Measurements from ENCODE around the gene MARK3.

MARK3 gene

DNA sequence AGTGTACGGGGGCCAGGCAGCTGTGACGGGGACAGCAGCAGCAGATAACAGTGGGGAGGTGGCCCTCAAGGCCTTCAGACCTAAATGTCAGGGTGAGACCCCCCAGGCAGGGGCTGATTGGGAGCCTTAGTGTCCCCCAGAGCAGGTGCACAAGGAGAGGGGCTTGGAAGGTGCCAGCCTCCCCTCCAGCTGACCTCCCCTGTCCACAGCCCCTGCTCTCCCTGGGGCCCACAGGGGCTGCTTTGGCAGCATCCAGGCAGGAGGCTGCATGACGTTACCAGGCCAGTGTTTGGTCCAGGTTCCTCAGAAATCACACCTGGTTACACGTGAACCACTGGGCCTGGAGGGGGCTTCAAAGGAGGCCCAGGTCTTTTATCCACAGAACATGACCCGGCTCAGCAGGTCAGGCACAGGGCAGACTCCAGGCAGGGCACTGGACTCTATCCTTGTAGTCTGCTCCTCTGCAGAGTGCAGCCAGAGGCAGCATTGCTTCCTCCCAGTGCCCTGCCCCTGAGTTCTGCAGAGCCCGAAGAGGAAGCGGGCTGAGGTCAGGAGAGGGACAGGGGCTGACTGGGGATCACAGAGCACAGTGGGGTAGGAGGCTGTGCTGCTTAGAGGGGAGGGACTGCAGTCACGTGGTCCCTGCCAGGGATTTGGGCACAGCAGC is 141.2 kb downstream of the MARK3 start:
- no peak for DNase-seq
- ATAC-seq = no peak

- DNase-seq (no peak), ATAC-seq (no peak)
Observed at GRCh38 chr14:103526914-103527248, 141.7 kb downstream of the MARK3 start.

- DNase-seq = peak; percentile 73
- peak; percentile 80 for ATAC-seq
Observed at GRCh38 chr14:103527408-103528145, 142.4 kb downstream of the MARK3 start.

DNA sequence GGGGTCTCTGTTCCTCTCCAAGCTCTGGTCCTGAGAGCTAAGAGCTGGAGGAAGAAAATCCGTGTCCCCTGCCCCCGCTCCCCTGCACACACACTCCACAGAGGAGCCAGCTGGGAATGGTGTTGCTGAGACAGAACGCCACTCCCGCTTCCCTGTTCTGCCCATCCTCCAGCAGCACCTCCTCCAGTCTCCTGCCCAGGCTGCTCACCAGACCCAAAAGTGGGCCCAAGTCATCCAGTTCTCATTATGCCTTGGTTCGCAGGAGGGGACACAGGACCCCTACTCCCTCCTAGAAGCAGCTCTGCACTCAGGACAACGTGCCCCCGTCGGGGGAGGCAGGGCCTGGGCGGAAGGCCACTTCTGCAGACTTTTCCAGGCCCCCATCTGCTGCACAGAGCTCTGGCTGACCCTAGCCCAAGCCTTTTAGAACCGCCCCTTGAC is 143.0 kb downstream of the MARK3 start:
- DNase-seq = no peak

GRCh38 chr14:103528587-103529382 is 143.6 kb downstream of the MARK3 start, which contains the start of gene TRMT61A:
TRMT61A (plus strand) TSS chr14:103529196; CDS start chr14:103529979, 783 bp downstream.
- DNase-seq (peak; percentile 85), ATAC-seq (peak; percentile 44)

More for the DNA sequence above, 143.0 kb downstream of the MARK3 start:
- ATAC-seq = no peak

- ATAC-seq (no peak), DNase-seq (no peak)
Observed at GRCh38 chr14:103529383-103530365, 144.5 kb downstream of the MARK3 start.

DNA sequence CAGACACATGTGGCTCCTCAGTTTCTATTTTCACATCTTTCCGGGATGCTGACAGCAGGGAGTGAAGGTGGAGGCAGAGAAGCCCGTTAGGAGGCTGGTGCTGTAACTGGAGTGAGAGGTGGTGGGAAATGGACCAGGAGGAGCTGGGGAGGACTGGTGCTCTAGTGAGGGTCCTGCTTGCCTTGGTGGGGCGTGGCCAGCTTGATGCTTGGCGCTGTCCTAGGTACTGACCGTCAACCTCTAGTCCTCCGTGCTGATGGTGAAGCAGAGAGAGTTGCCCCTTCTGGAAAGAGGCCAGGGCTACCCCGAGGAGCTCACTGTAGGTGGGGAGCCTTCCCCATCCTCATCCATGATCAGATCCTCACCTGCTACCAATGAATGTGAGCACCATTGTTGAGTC is 145.2 kb downstream of the MARK3 start:
- DNase-seq (no peak), ATAC-seq (no peak)

DNA sequence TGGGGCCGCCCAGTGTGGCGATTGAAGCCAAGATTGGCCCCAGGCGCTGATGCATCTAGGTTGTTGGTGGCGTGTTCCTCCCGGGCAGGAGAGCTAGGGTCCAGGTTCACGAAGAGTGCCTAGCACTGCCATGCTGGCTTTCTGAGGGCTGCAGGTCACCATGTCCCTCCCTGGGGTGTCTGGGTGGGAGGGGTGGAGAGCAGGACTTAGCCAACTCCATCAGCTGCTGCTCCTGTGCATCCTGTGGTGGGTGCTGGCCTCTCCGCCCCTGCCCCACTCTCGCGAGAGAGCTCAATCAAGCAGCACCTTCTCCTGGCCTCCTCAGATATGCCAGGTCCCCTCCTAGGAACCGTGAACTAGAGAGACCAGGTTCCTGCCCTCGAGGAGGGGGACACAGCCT is 145.6 kb downstream of the MARK3 start:
- ATAC-seq (no peak), DNase-seq (no peak)

- ATAC-seq = no peak
Observed at GRCh38 chr14:103531421-103532215, 146.4 kb downstream of the MARK3 start.

DNA sequence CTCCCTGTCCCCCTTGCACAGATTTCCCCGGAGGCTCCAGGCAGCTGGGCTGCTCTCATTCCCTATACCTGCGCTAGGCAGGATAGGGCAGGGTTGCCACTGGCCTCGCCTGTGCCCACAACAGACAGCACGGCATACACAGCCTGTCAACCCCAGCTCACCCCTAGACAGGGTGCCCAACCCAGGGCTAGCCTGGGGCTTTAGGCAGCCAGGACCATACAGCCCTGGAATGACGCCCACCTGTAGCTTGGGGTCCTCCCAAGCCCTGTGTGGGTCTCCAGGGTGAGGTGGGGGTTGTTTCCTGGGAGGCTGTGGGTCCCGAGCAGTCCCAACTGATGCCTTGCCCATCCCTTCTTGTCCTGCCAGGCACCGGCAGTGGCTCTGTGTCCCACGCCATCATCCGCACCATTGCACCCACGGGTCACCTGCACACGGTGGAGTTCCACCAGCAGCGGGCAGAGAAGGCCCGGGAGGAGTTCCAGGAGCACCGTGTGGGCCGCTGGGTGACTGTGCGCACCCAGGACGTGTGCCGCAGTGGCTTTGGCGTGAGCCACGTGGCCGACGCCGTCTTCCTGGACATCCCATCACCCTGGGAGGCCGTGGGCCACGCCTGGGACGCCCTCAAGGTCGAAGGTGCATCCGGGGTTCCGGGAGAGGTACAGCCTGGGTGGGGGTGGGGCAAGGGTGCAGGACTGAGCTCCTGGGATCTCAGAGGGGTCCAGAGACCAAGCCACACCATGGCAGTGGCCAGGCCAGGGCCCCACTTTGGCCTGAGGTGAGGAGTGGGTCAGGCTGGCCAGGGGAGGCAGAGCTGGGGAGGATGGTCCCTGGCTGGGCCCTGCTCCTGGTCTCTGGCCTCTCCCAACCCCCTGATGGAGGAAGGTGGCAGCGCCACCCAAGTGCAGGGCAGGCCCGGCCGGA is 147.3 kb downstream of the MARK3 start:
- DNase-seq (no peak), ATAC-seq (no peak)

More at GRCh38 chr14:103531421-103532215, 146.4 kb downstream of the MARK3 start:
- DNase-seq = no peak

GRCh38 chr14:103533137-103533998 is 148.2 kb downstream of the MARK3 start:
- no peak for DNase-seq
- no peak for ATAC-seq

- DNase-seq = no peak
- no peak for ATAC-seq
Observed at GRCh38 chr14:103533999-103534575, 148.9 kb downstream of the MARK3 start.

GRCh38 chr14:103534576-103535061 is 149.4 kb downstream of the MARK3 start:
- ATAC-seq (no peak), DNase-seq (no peak)

GRCh38 chr14:103535081-103535890 is 150.1 kb downstream of the MARK3 start:
- DNase-seq = no peak
- no peak for ATAC-seq

GRCh38 chr14:103535891-103536565 is 150.8 kb downstream of the MARK3 start:
- no peak for ATAC-seq
- DNase-seq = no peak

GRCh38 chr14:103536693-103537092 is 151.5 kb downstream of the MARK3 start:
- ATAC-seq (no peak), DNase-seq (no peak)
